Omental fat pad (tissue), 4 donors: Measurements from ENCODE around the gene ASIC1. TPM values are rescaled to one million over a fixed set of nuclear protein-coding genes. Genes with fewer than 3 reads are reported as not detected.

Experiments
- ATAC-seq: fragments of 150-250 bp; one replicate; pipeline ENCODE4 v1.9.1; 2016; ENCODE audit warnings: mild to moderate bottlenecking, moderate library complexity; ENCODE audit not compliant: low FRiP score
- DNase-seq: peaks from one replicate; pipeline ENCODE4 v3.0.0-alpha.2; 2019; ENCODE audit warnings: low spot score
- total RNA-seq, 4 donors: library from RNA; depleted of rRNA; stranded (reverse); fragments of >200 nt; gene quantifications; one replicate each; pipeline ENCODE4 v1.1.0, GENCODE V29; 2016
- TF ChIP-seq, protein P1 (sequence below), 3 donors: fragments of 450-650 bp; IDR thresholded peaks; one replicate each; pipeline ENCODE4 v1.5.1; 2016 to 2017; ENCODE audit warnings: antibody characterized with exemption in 3 of 3, mild to moderate bottlenecking in 3 of 3, moderate library complexity in 2 of 3

The ASIC1 gene
- total RNA-seq, 4 donors from 2014 or later, result 0.69 to 3.8 (median 1.4) TPM

DNA sequence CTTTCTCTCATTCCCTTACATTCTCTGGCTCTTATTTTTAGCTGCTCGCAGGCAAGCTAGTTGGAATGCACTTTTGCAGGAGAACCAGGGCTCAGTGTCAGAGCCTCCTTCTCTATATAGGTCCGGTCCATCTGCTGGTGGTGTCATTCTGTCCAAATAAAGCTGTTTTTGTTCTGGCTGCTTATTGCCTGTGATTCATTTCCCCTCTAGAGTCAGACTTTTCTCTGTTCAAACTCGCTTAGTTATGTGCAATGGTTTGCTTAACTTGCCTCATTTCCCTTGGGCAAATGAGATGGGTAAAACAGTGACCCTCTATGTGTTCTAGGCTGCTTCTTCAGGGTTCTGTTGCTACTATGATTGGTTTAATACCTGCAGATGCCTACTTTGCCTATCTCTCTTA, 30.6 kb downstream of the ASIC1 start:
- TF ChIP-seq, protein P1, sequence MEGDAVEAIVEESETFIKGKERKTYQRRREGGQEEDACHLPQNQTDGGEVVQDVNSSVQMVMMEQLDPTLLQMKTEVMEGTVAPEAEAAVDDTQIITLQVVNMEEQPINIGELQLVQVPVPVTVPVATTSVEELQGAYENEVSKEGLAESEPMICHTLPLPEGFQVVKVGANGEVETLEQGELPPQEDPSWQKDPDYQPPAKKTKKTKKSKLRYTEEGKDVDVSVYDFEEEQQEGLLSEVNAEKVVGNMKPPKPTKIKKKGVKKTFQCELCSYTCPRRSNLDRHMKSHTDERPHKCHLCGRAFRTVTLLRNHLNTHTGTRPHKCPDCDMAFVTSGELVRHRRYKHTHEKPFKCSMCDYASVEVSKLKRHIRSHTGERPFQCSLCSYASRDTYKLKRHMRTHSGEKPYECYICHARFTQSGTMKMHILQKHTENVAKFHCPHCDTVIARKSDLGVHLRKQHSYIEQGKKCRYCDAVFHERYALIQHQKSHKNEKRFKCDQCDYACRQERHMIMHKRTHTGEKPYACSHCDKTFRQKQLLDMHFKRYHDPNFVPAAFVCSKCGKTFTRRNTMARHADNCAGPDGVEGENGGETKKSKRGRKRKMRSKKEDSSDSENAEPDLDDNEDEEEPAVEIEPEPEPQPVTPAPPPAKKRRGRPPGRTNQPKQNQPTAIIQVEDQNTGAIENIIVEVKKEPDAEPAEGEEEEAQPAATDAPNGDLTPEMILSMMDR (IDR thresholded peaks at IDR 0.05), result no peak
- ATAC-seq (no peak), DNase-seq (no peak)

DNA sequence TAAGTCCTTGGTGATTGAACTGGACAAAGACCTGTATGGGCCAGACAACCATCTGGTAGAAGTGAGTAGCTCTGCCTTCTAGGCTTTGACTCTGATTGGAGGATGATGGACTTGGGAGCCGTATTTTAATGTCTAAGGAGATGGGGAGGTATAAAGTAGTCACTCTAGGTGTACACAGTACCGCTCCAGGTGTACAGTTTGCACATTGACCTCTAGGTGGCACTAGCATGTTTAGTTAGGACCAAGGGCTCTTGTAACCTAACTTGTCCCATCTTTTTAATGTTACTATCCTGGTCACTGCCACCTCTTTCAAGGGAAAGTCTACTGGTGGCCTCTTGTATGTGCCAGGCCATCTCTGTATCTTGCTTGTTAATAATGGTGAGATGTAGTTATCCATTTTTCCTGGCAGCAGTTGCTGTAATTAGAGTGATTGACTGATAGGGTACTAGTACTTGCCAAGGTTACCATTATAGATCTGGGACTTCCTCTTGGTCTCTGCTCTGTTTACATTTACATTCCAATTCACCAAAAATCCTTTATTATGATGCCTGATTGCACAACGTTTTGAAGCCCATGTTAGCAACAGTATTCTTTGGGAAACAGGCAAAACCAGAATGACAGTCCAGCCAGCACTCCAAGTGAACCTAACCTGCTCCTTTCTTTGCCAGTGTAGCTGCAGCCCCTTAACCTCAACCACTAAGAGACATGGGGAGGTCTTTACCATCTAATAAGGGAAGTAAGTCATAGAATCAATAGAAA, 31.4 kb downstream of the ASIC1 start:
- DNase-seq (no peak), ATAC-seq (no peak)
- TF ChIP-seq, protein P1 (IDR thresholded peaks at IDR 0.05), result no peak

DNA sequence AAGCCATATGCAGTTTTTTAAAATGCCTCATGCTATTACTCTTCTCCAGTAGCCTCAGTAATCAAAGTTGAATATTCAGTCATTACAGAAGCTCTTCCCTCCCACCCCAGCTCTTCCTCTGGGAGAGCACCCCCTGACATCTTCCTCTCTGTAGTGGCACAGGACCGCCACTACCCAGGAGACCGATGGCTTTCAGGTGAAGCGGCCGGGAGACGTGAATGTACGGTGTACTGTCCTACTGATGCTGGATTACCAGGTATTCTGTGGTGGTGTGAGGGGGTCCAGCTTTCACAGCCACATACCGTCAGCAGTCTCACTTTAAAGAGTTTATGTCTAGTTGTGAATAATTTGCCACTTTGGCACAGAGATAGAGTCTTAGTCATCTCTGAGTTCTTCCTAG, 32.3 kb downstream of the ASIC1 start:
- DNase-seq (no peak), ATAC-seq (no peak)
- TF ChIP-seq, protein P1 (IDR thresholded peaks at IDR 0.05), result no peak

DNA sequence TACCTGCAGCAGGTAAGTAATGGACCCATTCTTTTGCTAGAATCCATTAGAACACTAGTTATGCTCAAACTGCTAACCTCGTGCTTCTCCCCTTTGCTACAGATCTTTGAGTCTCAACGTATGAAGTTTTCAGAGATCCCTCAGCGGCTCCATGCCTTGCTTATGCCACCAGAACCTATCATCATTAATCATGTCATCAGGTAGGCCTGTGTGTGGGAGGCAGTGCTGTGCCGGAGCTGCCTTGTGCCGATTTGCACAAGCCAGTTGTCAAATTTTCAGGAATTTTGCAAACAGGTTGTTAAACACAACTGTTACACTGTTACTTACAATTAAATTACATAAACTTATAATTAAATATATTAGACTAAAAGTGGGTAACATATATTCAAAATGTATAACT, 33.0 kb downstream of the ASIC1 start:
- TF ChIP-seq, protein P1 (IDR thresholded peaks at IDR 0.05), result no peak
- DNase-seq (no peak), ATAC-seq (no peak)

DNA sequence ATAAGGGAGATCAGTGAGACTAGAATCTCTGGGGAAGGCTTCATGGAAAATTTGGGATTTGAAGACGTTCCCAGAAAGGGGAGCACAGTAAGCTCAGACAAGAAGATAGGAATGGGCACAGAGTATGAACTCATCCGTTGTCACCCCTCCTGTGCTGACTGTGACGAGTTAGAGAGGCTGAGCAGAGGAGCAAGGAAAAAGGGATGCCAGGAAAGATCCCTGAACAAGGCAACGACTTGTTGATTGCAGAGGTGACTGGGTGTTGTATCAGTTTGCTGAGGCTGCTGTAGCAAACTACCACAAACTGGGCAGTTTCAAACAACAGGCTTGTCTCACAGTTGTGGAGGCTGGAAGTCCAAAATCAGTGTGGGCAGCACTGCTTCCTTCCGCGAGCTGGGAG, 40.6 kb downstream of the ASIC1 start:
- no peak for DNase-seq
- TF ChIP-seq, protein P1 (IDR thresholded peaks at IDR 0.05), result no peak
- no peak for ATAC-seq

DNA sequence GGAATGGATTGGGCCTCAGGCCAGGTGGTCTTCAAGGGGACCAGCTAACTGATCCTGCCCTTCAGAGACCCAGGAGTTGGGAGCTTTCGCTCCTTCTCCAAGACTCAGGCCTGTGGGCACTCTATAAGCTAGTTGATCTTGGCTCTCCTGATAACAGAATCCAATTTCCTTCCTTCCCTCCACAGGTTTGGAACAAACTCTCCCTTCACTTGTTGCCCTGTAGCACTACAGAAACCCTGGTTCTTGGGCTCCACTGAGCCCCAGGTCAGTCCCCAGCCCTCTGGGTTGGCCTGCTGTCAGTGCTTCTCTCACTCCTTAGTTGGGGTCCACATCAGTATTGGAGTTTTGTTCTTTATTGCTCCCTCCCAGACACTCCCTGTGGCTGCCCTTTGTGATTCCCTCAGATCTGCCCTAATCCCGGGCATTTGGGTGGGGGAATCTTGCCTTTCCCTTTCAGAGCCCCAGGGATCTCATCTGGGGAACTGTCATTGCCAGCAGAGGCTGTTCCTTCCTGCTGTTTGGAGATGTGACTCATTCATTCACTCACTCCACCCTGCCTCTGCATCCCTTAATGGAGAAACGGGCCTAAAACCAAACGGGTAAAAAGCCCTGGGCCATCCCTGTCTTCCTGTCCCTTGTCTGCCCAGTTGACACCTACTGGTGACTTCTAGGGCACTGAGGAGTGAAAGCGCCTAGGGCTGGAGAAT, 42.1 kb downstream of the ASIC1 start:
- ATAC-seq, result no peak
- TF ChIP-seq, protein P1 (IDR thresholded peaks at IDR 0.05), result no peak
- DNase-seq, result no peak

DNA sequence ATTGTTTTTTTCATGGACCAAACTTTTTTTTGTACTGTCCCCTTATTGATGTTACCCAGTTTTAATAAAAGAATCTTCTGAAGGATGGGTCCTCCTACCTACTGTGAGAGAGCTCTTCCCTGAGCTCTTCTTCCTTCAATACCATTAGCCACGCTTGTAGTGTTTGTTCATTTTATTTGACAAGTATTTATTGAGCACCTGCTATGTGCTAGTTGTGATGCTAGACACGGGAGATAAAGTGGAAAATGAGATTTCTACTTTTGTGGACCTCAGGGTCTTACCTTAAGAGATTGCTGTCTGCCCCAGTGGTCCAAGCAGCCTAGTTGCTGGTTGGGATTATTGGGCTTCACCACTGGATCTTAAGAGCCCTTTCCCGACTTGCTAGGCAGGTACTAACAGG, 43.2 kb downstream of the ASIC1 start:
- ATAC-seq (no peak), DNase-seq (no peak)
- TF ChIP-seq, protein P1 (IDR thresholded peaks at IDR 0.05), result no peak
